DND-41 (cell line): Measurements from ENCODE around the gene C3orf85.

Experiments
- ATAC-seq: fragments of 200-7000 bp; cut with Tn5 transposase; 3 replicates; pipeline ENCODE4 v1.9.1; 2021; ENCODE audit warnings: low read depth; ENCODE audit not compliant: insufficient read depth
- DNase-seq: peaks from one replicate; pipeline ENCODE4 v3.0.0-alpha.2; 2020
- H2AFZ ChIP-seq: 2 replicates; pipeline ENCODE4 v1.6.0; 2012; ENCODE audit warnings: low read depth, low read length
- H3K27ac ChIP-seq: 2 replicates; pipeline ENCODE4 v1.5.1; 2012; ENCODE audit warnings: low read length, inconsistent platforms
- H3K27me3 ChIP-seq: fragments of 200-600 bp; sonication (generic); 2 replicates; pipeline ENCODE4 v1.6.0; 2012; ENCODE audit warnings: low read length, mild to moderate bottlenecking, inconsistent platforms; ENCODE audit not compliant: insufficient read depth, poor library complexity
- H3K36me3 ChIP-seq: 2 replicates; pipeline ENCODE4 v1.5.1; 2012; ENCODE audit warnings: low read length, inconsistent platforms; ENCODE audit not compliant: insufficient read depth
- H3K4me1 ChIP-seq: 2 replicates; pipeline ENCODE4 v1.5.1; 2012; ENCODE audit warnings: mild to moderate bottlenecking, low read length; ENCODE audit not compliant: insufficient read depth
- H3K4me2 ChIP-seq: 2 replicates; pipeline ENCODE4 v1.6.0; 2012; ENCODE audit warnings: mild to moderate bottlenecking, moderate library complexity, low read length, inconsistent platforms; ENCODE audit not compliant: insufficient read depth
- H3K4me3 ChIP-seq, 2 experiments: fragments of 200-600 bp in 1 of 2; shearing (Covaris generic) in 1 of 2; 2 replicates each; pipeline ENCODE4 v1.5.1; 2012 to 2016; ENCODE audit warnings: inconsistent platforms in 2 of 2, low read length in 2 of 2, mild to moderate bottlenecking in 2 of 2, low read depth in 1 of 2, moderate library complexity in 1 of 2
- H3K79me2 ChIP-seq: 2 replicates; pipeline ENCODE4 v1.6.0; 2012; ENCODE audit warnings: low read length, inconsistent platforms; ENCODE audit not compliant: insufficient read depth
- H3K9ac ChIP-seq: 2 replicates; pipeline ENCODE4 v1.6.0; 2012; ENCODE audit warnings: low read depth, mild to moderate bottlenecking, inconsistent platforms, low read length, moderate library complexity
- H3K9me3 ChIP-seq: 2 replicates; pipeline ENCODE4 v1.5.1; 2012; ENCODE audit warnings: low read length, moderate library complexity, mild to moderate bottlenecking, inconsistent platforms; ENCODE audit not compliant: insufficient read depth, severe bottlenecking
- H4K20me1 ChIP-seq: 2 replicates; pipeline ENCODE4 v1.6.0; 2012; ENCODE audit warnings: low read length; ENCODE audit not compliant: insufficient read depth
- CTCF ChIP-seq: IDR thresholded peaks from 2 replicates; pipeline ENCODE4 v1.5.1; 2012; ENCODE audit warnings: borderline replicate concordance, low read length, moderate library complexity, mild to moderate bottlenecking; ENCODE audit not compliant: poor library complexity, severe bottlenecking; ENCODE audit errors: extremely low read depth
- EZH2 ChIP-seq: IDR thresholded peaks from 3 replicates; pipeline ENCODE4 v1.6.1; 2012; ENCODE audit warnings: borderline replicate concordance, low read depth, mild to moderate bottlenecking, moderate library complexity, low read length, inconsistent platforms; ENCODE audit not compliant: severe bottlenecking

The C3orf85 gene

GRCh38 chr3:109136523-109136922, at the start of gene C3orf85:
C3orf85 (plus strand) TSS chr3:109136719; CDS start chr3:109136848, 129 bp downstream.
- no peaks in the 10 kb centered on the region for H3K27me3 ChIP-seq
- TF ChIP-seq CTCF = no peak
- no peak for TF ChIP-seq EZH2
- H3K36me3 ChIP-seq = no peaks in the 10 kb centered on the region
- DNase-seq = no peak
- H4K20me1 ChIP-seq = no peaks in the 10 kb centered on the region
- H3K4me2 ChIP-seq = no peak within 1 kb of the TSS
- H3K79me2 ChIP-seq = no peaks in the 10 kb centered on the region
- H3K4me1 ChIP-seq = peaks cover 7% of the 10 kb centered on the region
- no peaks in the 10 kb centered on the region for H3K9me3 ChIP-seq
- H2AFZ ChIP-seq = no peak within 1 kb of the TSS
- H3K4me3 ChIP-seq = no peak within 1 kb of the TSS
- no peak within 1 kb of the TSS for H3K27ac ChIP-seq
- H3K9ac ChIP-seq = no peak within 1 kb of the TSS
- ATAC-seq = no peak

DNA sequence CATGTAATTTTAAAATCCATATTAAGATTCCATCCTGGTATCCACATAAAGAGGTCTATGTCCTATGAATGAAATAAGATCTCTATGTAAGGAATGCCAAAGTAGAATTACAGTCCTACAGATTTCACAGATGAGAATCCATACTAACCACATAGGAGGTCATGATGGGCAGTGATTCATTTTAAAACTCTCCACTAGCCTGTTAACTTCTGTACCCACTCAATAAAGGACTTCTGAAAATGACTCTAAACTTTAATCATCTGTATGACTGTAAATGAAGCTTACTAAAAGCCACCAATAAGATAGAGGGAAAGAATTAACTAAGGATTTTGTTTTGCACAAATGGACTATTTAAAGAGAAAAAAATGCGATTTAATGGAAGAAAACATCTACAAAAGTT, 47.3 kb upstream of the C3orf85 start:
- no peak for ATAC-seq

DNA sequence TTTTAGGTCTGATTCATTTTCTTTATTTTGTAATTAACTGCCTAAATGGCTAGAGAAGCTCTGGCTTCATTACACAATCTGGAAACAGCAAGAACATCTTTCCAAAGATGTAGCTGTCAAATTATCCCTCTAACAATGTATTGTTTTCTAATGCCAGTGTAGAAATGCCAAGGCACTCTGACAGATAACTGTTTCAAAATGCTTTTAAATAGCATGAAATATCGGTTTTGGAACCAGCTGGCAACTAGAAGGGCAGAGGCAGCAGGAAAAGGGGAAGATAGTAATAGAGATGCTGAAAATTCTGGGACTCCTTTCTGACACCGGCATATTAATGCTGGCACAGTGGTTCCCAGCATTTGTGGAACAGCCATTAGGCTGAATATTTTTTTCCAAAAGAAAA, 44.7 kb upstream of the C3orf85 start:
- Histone ChIP-seq H2AFZ (no peak overlapping the region), H3K9ac (no peak overlapping the region), H4K20me1 (no peaks in the 10 kb centered on the region), H3K4me1 (no peaks in the 10 kb centered on the region), H3K79me2 (no peaks in the 10 kb centered on the region), H3K27ac (no peak overlapping the region), H3K36me3 (no peaks in the 10 kb centered on the region), H3K4me3 (no peak overlapping the region), H3K4me2 (no peak overlapping the region), H3K27me3 (no peaks in the 10 kb centered on the region), H3K9me3 (no peaks in the 10 kb centered on the region)
- no peak for DNase-seq
- no peak for TF ChIP-seq CTCF
- no peak for TF ChIP-seq EZH2
- no peak for ATAC-seq

More for the DNA sequence above, 47.3 kb upstream of the C3orf85 start:
- H2AFZ ChIP-seq = 0 out of 2 replicates have a peak overlapping the region, but pooled peaks have one; percentile 11
- H3K9ac ChIP-seq = no peak overlapping the region
- no peaks in the 10 kb centered on the region for H3K4me1 ChIP-seq
- no peak overlapping the region for H3K4me2 ChIP-seq
- H3K27me3 ChIP-seq = no peaks in the 10 kb centered on the region
- TF ChIP-seq CTCF = no peak
- no peak for TF ChIP-seq EZH2
- H3K4me3 ChIP-seq = no peak overlapping the region
- no peaks in the 10 kb centered on the region for H3K9me3 ChIP-seq
- no peaks in the 10 kb centered on the region for H3K79me2 ChIP-seq
- H3K36me3 ChIP-seq = no peaks in the 10 kb centered on the region
- no peak for DNase-seq
- no peak overlapping the region for H3K27ac ChIP-seq
- no peaks in the 10 kb centered on the region for H4K20me1 ChIP-seq

GRCh38 chr3:109093561-109093960, 43.0 kb upstream of the C3orf85 start:
- H4K20me1 ChIP-seq = no peaks in the 10 kb centered on the region
- H3K27me3 ChIP-seq = no peaks in the 10 kb centered on the region
- H3K79me2 ChIP-seq = no peaks in the 10 kb centered on the region
- H3K4me3 ChIP-seq = no peak overlapping the region
- no peak overlapping the region for H3K27ac ChIP-seq
- ATAC-seq (no peak), DNase-seq (no peak)
- no peak for TF ChIP-seq EZH2
- no peak for TF ChIP-seq CTCF
- H3K9me3 ChIP-seq = no peaks in the 10 kb centered on the region
- H3K4me1 ChIP-seq = no peaks in the 10 kb centered on the region
- no peaks in the 10 kb centered on the region for H3K36me3 ChIP-seq
- H3K4me2 ChIP-seq = no peak overlapping the region
- H3K9ac ChIP-seq = no peak overlapping the region
- H2AFZ ChIP-seq = no peak overlapping the region
